ENCODE data around the gene DGKZ.

DNA sequence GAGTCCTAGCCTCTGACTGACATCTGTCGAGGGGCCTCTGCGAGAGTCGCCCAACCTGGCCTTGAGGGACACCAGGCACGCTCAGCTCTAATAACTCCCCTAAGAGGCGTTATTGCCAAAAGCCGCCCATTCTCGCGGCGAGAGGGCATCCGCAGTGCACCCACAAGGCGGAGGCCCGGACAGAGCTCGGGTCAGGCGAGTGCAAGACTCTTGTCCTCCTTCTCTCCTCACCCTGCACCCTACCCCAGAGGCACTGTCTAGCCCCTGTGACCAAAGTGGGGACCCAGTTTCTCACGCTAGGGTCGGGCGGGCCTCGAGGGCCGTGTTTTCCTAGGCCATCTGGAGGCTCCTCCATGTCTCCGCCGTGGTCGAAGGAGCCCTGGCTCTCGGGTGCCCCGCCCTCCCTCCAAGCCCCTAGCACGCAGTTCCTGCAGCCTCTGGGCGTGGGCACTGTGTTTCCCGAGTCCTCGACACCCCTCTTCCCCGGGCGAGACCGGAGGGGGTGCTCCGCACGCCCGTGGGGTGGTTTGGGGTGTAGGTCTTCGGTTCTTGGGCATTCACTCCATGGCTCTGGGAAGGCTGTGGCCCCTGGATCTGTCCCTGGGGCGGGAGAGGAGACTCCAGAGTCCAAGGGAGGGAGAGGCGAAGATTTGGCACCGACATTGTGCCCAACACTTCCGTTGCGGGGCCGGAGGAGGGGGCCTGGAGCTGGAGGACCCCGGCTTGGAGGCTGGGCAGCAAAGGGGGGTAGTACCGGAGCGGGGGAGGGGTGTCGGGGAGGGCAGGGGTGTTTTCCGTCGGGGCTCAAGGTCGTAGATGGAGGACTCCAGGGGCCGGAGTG lies 43.3 kb downstream of the DGKZ start:
- TF ChIP-seq, protein P1, sequence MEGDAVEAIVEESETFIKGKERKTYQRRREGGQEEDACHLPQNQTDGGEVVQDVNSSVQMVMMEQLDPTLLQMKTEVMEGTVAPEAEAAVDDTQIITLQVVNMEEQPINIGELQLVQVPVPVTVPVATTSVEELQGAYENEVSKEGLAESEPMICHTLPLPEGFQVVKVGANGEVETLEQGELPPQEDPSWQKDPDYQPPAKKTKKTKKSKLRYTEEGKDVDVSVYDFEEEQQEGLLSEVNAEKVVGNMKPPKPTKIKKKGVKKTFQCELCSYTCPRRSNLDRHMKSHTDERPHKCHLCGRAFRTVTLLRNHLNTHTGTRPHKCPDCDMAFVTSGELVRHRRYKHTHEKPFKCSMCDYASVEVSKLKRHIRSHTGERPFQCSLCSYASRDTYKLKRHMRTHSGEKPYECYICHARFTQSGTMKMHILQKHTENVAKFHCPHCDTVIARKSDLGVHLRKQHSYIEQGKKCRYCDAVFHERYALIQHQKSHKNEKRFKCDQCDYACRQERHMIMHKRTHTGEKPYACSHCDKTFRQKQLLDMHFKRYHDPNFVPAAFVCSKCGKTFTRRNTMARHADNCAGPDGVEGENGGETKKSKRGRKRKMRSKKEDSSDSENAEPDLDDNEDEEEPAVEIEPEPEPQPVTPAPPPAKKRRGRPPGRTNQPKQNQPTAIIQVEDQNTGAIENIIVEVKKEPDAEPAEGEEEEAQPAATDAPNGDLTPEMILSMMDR (conservative IDR thresholded peaks at IDR 0.05; ENCODE audit: low read length) = no peak
- TF ChIP-seq EZH2phosphoT487 (IDR thresholded peaks at IDR 0.05; ENCODE audit: borderline replicate concordance) = no peak

Data from Loucy (cell line).